C4-2B (cell line): ENCODE results near the gene GOLGA6L22.
"Not testable (repeated sequence)": the region's sequence is repeated elsewhere in the genome, so short reads cannot be mapped to it uniquely, and the experiment has no call there.

Experiments
- CTCF ChIP-seq: fragments of 450-650 bp; conservative IDR thresholded peaks from 2 replicates; pipeline ENCODE4 v1.5.1; 2017; ENCODE audit warnings: mild to moderate bottlenecking
- ZFX ChIP-seq: fragments of 450-650 bp; IDR thresholded peaks from 2 replicates; pipeline ENCODE4 v1.6.1; 2017

GRCh38 chr15:22417795-22418194 lies 40.9 kb upstream of the GOLGA6L22 start:
- not testable (repeated sequence) for TF ChIP-seq CTCF, ZFX
